Testis (tissue), 5 donors: Measurements from ENCODE around the gene RIMS1. TPM values are rescaled to one million over a fixed set of nuclear protein-coding genes. Genes with fewer than 3 reads are reported as not detected.

ENCODE experiments used
- DNase-seq: peaks from one replicate; pipeline ENCODE4 v3.0.0-alpha.2; 2019
- H3K27ac ChIP-seq, 2 donors: fragments of 200-600 bp; sonication (generic); one replicate each; pipeline ENCODE4 v1.5.1; 2019
- H3K27me3 ChIP-seq: fragments of 200-600 bp; sonication (generic); one replicate; pipeline ENCODE4 v1.5.1; 2019
- H3K36me3 ChIP-seq: fragments of 200-600 bp; sonication (generic); one replicate; pipeline ENCODE4 v1.5.1; 2017; ENCODE audit warnings: low read depth; ENCODE audit errors: missing control alignments
- H3K4me1 ChIP-seq: fragments of 200-600 bp; sonication (generic); one replicate; pipeline ENCODE4 v1.5.1; 2019
- H3K4me3 ChIP-seq, 2 donors: fragments of 200-600 bp; sonication (generic); one replicate each; pipeline ENCODE4 v1.5.1; 2017 to 2019
- H3K9me3 ChIP-seq: fragments of 200-600 bp; sonication (generic); one replicate; pipeline ENCODE4 v1.5.1; 2017
- CTCF ChIP-seq, 3 experiments: fragments of 450-650 bp in 2 of 3; fragments of 200-600 bp in 1 of 3; sonication (generic) in 1 of 3; IDR thresholded peaks; one replicate each; pipeline ENCODE4 v1.5.1; 2016 to 2019; ENCODE audit warnings: antibody characterized with exemption in 3 of 3, mild to moderate bottlenecking in 2 of 3, moderate library complexity in 1 of 3
- POLR2A ChIP-seq: fragments of 450-650 bp; IDR thresholded peaks from one replicate; pipeline ENCODE4 v1.6.1; 2017; ENCODE audit warnings: antibody characterized with exemption, mild to moderate bottlenecking, moderate library complexity
- WGBS, 2 donors: methylation state at CpG; one replicate each; pipeline ENCODE4 v1.1.5; 2018; 5-methylcytosine and 5-hydroxymethylcytosine counted together
- intact Hi-C: fragments of 100-400 bp; cut with DNase I; formaldehyde crosslinking; loops from one replicate; pipeline ENCODE4 v1.15.1; 2023; ENCODE audit warnings: low total_unique reads
- long read RNA-seq, 2 donors: transcript quantifications; one replicate each; lab custom pipeline, GENCODE V29; 2026
- polyA plus RNA-seq: library from polyadenylated mRNA; stranded (reverse); fragments of 350-450 nt; fragmentation: Illumina TruSeq; extraction: RNeasy Lipid Tissue Mini Kit (QIAGEN cat#74804); gene quantifications from one replicate; pipeline ENCODE4 v1.2.3, GENCODE V29; 2014; ENCODE audit warnings: low read depth, low replicate concordance; ENCODE audit not compliant: insufficient read depth
- total RNA-seq, 2 donors: library from RNA; depleted of rRNA; stranded (reverse); fragments of >200 nt; gene quantifications; one replicate each; pipeline ENCODE4 v1.2.3, GENCODE V29; 2016

RIMS1 gene
- total RNA-seq (10 to 100 TPM; 40.6 to 40.9 TPM), polyA plus RNA-seq (10.0 TPM)
- long read RNA-seq, donor 1: 0 reads
- long read RNA-seq, donor 2: 0 reads

GRCh38 chr6:71886184-71887005 lies at the start of gene RIMS1:
Gene RIMS1 (plus strand): TSS chr6:71886550. CDS start chr6:71887024, 474 bp downstream.
- 1 to 2% methylated on average over 25 to 28 of the region's 70 CpGs for WGBS, 2 donors
- Histone ChIP-seq H3K4me3 (peak within 1 kb of the TSS; percentile 40 to 56), H3K27me3 (no peaks in the 10 kb centered on the region), H3K4me1 (no peaks in the 10 kb centered on the region), H3K36me3 (no peaks in the 10 kb centered on the region), H3K27ac (no peak within 1 kb of the TSS), H3K9me3 (no peaks in the 10 kb centered on the region)
- no peak for TF ChIP-seq POLR2A
- no peak for TF ChIP-seq CTCF (IDR thresholded peaks at IDR 0.05)
- intact Hi-C loops: no loop called here
- peak; percentile 22 for DNase-seq

GRCh38 chr6:71851214-71851613 lies 35.1 kb upstream of the RIMS1 start:
- no peak for DNase-seq
- Histone ChIP-seq H3K4me3 (no peak overlapping the region), H3K9me3 (no peaks in the 10 kb centered on the region), H3K36me3 (no peaks in the 10 kb centered on the region), H3K27me3 (no peaks in the 10 kb centered on the region), H3K4me1 (no peaks in the 10 kb centered on the region), H3K27ac (no peak overlapping the region)
- intact Hi-C loops: no loop called here
- no peak for TF ChIP-seq POLR2A
- no peak for TF ChIP-seq CTCF (IDR thresholded peaks at IDR 0.05)
- 81 to 82% methylated on average over 1 of the region's 1 CpG for WGBS, 2 donors

- H3K27me3 ChIP-seq: no peaks in the 10 kb centered on the region
- 88 to 95% methylated on average over 3 of the region's 3 CpGs for WGBS, 2 donors
- intact Hi-C loops: no loop called here
Measured at GRCh38 chr6:71852948-71853347, 33.4 kb upstream of the RIMS1 start.

GRCh38 chr6:71855406-71855805 lies 30.9 kb upstream of the RIMS1 start:
- Histone ChIP-seq H3K27ac (no peak overlapping the region), H3K36me3 (no peaks in the 10 kb centered on the region), H3K4me3 (peak overlapping the region in 1 of 2 donors; percentile 18), H3K4me1 (no peaks in the 10 kb centered on the region), H3K27me3 (no peaks in the 10 kb centered on the region), H3K9me3 (no peaks in the 10 kb centered on the region)
- intact Hi-C loops: no loop called here
- no peak for DNase-seq
- TF ChIP-seq POLR2A: no peak
- no peak for TF ChIP-seq CTCF (IDR thresholded peaks at IDR 0.05)
- WGBS, 2 donors: 34 to 42% methylated on average over 3 of the region's 3 CpGs

More at GRCh38 chr6:71852948-71853347, 33.4 kb upstream of the RIMS1 start:
- H3K9me3 ChIP-seq: no peaks in the 10 kb centered on the region
- no peak for TF ChIP-seq POLR2A
- TF ChIP-seq CTCF (IDR thresholded peaks at IDR 0.05): no peak
- H3K4me3 ChIP-seq: no peak overlapping the region
- no peaks in the 10 kb centered on the region for H3K4me1 ChIP-seq
- DNase-seq: no peak
- no peaks in the 10 kb centered on the region for H3K36me3 ChIP-seq
- no peak overlapping the region for H3K27ac ChIP-seq
